CD4-positive, alpha-beta T cell treated with Interleukin-17A for 4 hours (primary cell): ENCODE results near the gene ZNF322.

Source experiments
- DNase-seq: peaks from one replicate; pipeline ENCODE4 v3.0.0-alpha.2; 2020; ENCODE audit warnings: mixed read lengths

Gene ZNF322

DNA sequence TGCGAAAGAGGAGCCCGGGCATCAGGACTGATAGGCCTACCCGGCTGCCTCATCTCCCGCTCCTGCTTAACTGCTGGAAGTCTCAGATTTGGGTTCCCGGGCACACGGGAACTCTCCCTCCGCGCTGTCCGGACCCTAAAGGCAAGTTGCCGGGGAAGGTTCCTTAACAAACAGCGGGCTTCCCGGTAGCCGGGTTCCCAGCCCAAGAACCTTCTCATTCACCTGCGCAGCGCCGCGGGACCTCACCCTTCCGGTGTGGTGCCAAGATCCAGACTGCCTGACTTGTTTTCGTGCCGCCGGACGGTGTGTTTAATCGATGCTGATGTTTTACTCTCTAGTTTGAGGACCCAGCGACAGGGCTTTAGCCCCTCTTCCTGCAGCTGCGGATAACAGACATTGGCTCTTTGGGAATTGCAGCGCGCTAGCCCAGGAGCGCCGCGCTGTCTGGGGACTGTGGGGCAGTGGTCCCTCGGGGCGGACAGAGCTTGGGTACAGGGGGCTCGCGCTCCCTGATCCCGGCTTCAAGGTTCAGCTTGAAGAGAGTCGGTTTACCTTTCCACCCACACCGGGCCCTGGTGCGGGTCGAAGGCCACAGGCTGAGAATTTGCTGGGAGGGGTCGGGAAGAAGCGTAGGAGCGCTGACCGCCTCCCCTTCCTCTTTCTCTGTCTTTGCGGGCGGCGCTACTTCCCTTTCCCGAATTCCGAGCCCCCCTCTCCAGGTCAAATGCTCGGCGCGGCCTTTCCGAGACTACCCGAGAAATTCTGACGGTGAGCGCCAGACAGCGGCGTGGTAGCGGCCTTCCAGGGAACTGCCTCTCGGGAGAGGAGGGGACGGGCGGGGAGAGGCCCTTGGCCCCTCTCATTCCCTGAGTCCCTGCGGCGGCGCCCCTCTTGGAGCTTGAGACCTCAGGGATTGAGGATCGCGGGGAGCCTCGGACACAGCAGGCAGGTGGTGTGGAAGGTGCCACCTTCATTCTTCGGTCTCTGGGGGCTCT, 45.6 kb downstream of the ZNF322 start:
- DNase-seq: peak; percentile 64

DNA sequence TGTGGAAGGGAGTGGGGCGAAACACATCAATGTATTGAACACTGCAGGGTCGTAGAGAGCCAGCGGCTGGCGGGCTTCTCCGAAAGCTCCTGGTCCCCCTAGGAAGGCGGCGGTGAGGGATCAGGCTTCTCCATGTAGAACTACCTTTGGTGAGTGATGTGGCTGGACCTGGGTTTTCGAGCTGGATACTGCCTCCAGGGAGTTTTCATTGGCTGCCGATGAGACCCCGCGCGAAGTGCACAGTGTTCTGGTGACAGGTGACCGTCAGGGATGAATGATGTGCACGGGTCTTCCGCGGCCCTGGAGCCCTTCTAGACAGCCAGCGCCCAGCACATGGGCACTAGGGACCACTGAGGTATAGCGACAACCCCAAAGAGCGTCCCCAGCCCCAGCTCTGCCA, 46.3 kb downstream of the ZNF322 start:
- DNase-seq: no peak

DNA sequence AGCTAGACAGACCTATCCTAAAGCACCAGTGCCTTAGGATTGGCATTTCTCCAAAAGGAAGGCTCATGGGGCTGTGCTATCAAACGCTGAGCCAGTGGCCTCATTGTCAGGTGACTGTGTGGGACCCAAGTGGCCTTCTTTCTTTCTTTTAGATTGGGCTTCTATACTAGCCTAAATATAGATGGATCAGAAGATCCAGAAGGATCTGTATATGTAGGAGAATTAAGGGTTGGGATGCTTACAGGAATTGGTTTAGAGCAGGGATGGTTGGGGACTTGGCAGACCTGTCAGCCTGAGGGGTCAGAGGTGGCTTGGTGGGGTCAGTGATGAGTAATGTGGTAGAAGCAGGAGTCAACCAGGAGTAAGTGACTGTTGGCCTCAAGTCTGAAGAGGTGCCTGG, 47.9 kb downstream of the ZNF322 start:
- no peak for DNase-seq

GRCh38 chr6:26609463-26609862, 50.1 kb downstream of the ZNF322 start:
- DNase-seq: no peak

DNA sequence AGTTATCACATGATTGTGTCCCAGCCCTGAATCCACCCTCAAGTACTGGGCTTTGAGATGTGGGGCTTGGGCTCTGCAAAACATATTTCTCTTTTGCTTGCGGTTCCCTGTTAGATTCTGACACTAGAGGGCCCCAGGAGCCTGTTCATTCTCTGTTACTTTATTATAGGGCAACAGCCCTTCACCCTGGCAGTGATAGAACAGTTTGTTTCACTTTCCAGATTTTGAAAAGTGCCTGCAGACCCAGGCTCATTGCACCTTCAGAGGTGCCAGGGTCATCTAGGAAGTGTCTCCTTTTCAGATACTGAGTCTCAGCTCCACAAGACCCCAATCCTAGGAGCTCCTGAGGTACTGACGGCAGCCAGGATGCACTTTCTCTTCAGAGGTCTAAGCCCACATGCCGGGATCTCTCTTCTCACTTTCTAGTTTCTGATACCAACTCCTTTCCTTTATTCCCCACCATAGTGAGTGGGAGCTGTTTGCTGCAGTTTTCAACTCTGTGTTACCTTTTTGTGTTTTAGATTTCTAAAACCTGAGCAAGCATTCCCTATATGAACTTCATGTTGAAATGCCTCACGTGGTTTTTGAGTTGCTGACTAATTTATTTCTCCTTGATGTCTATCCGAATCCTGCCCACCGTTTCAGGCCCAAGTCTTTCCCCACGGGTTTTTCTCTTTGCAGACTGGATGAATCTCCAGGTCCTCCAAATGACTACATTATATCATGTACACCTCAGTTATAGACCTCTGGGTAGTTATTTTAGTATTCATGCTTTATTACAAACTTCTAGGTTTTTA, 51.9 kb downstream of the ZNF322 start:
- DNase-seq: peak; percentile 66

GRCh38 chr6:26604797-26605196, 54.7 kb downstream of the ZNF322 start:
- no peak for DNase-seq

- DNase-seq: no peak
These were observed 55.5 kb downstream of the ZNF322 start for GRCh38 chr6:26604026-26604425.

DNA sequence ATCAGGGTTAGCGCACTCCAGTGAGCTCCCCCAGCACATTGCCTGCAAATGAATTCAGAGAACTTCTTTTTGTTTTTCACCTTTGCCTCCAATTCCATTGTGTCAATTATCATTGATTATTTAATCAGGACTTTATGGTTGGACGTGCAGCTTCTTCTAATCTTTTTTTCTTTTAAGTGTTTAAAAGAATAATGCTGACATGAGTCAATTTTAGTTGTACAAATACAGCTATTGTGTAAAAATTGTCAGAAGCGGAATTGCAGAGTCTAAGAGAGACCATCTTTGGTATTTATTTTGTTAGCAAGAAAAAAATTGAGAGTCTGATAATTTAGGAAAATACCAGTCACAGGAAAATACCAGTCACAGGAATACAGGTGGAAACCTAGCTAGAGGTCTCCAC, 57.3 kb downstream of the ZNF322 start:
- no peak for DNase-seq

GRCh38 chr6:26600759-26601158, 58.8 kb downstream of the ZNF322 start:
- DNase-seq: no peak

GRCh38 chr6:26599591-26599990, 60.0 kb downstream of the ZNF322 start:
- DNase-seq: no peak

DNA sequence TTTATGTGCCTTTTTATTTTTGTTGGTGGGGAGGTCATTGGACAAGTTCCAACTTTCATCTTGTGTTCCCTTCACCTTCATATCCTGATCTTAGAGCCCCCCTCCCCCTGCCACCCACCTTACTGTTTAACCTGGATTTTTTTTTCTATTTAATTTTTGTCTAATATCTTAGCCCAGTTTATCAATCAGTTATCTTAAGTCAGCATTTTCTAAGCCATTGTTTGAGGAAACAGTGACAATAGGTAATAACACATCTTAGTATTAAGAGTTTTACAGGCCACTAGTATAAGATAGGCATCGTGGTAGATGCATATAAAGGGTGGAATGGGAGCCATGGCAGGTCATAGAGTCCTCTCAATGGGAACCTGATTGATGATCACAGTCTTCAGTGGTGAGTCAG, 60.4 kb downstream of the ZNF322 start:
- no peak for DNase-seq

DNA sequence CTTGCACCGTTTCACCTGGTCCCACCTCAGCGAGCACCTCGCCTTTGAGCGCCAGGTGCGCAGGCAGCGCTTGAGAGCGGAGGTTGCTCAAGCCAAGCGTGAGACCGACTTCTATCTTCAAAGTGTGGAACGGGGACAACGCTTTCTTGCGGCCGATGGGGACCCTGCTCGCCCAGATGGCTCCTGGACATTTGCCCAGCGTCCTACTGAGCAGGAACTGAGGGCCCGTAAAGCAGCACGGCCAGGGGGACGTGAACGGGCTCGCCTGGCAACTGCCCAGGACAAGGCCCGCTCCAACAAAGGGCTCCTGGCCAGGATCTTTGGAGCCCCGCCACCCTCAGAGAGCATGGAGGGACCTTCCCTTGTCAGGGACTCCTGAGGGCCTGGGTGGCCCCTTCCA, 61.3 kb downstream of the ZNF322 start:
- DNase-seq: no peak

DNA sequence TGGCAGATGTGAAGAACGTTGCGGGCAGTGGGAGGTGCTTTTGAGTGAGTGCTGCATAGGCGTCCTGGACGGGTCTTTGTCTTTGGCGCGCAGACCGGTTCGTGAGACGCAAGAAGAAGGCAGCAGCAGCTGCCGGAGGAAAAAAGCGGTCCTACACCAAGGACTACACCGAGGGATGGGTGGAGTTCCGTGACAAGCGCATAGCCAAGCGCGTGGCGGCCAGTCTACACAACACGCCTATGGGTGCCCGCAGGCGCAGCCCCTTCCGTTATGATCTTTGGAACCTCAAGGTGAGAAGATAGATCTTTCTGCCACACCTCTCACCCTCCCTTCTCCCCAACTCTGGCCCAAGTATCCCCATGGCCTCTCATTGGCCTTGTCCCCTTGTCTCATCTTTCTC, 61.7 kb downstream of the ZNF322 start:
- DNase-seq: no peak

- DNase-seq: no peak
These were observed 62.2 kb downstream of the ZNF322 start for GRCh38 chr6:26597389-26597766.

- DNase-seq: peak; percentile 97
These were observed 62.8 kb downstream of the ZNF322 start, which contains the start of gene ABT1 for GRCh38 chr6:26596579-26597388. Gene ABT1 (plus strand): TSS chr6:26596953. CDS start chr6:26596983, 30 bp downstream.

DNA sequence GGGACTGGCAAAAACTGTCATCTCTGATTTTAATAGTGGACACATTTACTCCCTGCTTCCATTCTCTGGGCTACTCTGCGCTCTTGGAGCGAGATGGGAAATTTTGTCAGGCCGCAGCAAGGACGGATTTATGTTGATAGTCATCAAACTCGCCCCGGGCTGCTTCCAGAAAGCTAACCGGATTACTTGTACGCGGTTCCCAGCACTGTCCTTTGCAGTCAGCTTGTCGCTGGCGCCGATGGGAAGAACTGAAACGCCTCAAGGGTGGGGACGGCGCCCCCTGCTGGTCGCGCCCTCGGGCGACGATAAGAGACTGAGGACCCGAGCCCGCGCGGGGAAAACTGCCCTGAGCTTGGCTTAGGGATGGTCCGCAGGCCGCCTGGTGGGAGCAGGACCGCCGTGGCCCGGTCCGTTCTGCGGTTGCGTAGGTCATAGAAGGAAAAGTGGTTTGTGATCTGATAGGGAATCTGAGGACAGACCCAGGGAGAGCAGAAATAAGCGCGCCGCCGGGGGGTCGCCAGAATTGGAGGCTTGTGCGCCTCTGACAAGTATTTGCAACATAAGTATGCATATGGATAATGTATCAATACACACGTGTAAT, 63.8 kb downstream of the ZNF322 start:
- peak; percentile 93 for DNase-seq

DNA sequence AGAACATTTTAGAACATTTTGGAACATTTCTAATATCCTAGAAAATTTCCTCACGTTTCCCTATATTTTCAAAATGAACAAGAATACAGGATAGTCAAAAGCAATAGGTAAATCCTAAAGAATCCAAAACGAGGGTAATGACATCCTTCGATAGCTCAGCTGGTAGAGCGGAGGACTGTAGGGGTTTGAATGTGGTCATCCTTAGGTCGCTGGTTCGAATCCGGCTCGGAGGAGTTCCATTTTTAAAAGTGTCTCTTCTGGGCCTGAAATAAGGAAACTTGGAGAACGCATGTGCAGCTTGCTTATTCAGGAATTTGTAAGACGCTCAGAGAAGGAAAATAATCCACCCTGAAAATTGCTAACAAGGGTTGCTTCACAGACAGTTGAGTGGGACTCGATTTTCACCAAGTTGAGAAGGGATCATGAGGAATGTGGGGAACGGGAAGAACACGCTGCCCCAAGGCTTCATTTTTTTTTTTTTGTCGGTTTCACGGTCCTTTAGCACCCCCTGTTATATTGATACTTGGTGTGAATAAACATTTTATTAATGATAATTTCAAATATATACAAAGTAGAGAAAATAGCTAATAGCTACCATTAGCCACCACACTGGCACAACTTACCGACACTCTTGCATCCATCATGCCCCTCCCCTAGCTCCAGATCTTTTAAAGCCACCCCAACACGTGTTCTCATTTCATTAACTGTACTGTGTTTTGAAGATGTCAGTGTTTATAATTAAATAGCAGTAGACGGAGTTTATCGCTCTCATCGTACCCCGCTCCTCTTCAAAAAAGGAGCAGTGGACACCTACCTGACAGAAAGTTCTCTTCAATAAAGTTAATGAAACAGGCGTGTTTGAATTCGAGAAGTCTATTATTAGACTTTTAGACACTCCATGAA, 64.6 kb downstream of the ZNF322 start:
- peak; percentile 21 for DNase-seq

- no peak for DNase-seq
These were observed 65.4 kb downstream of the ZNF322 start for GRCh38 chr6:26594131-26594498.

GRCh38 chr6:26593278-26594130, 66.0 kb downstream of the ZNF322 start:
- no peak for DNase-seq

- DNase-seq: no peak
These were observed 66.9 kb downstream of the ZNF322 start for GRCh38 chr6:26592649-26593048.
